SU-DHL-6 (cell line): ENCODE data around the gene CDHR2.
"Not testable (repeated sequence)": the region's sequence is repeated elsewhere in the genome, so short reads cannot be mapped to it uniquely, and the experiment has no call there.

Experiments
- H2AFZ ChIP-seq: fragments of 200-600 bp; sonication (generic); 2 replicates; pipeline ENCODE4 v1.6.1; 2014; ENCODE audit warnings: low read depth, mild to moderate bottlenecking, moderate library complexity, mixed read lengths, antibody characterized with exemption, low read length; ENCODE audit not compliant: severe bottlenecking
- H3F3A ChIP-seq: fragments of 200-600 bp; shearing (Covaris generic); 2 replicates; pipeline ENCODE4 v1.6.0; 2016; ENCODE audit warnings: antibody characterized with exemption, mild to moderate bottlenecking; ENCODE audit not compliant: insufficient read depth
- H3K27ac ChIP-seq: fragments of 200-600 bp; sonication (generic); 2 replicates; pipeline ENCODE4 v1.5.1; 2016; ENCODE audit warnings: low read depth, mild to moderate bottlenecking, low read length, moderate library complexity, mixed read lengths
- H3K27me3 ChIP-seq: fragments of 200-600 bp; sonication (generic), shearing (Covaris generic); 2 replicates; pipeline ENCODE4 v1.6.0; 2014; ENCODE audit warnings: mild to moderate bottlenecking, low read length
- H3K36me3 ChIP-seq: fragments of 200-600 bp; sonication (generic); 2 replicates; pipeline ENCODE4 v1.6.1; 2014; ENCODE audit warnings: mild to moderate bottlenecking, low read length, mixed read lengths
- H3K4me2 ChIP-seq: fragments of 300-600, 200-600 bp; shearing (Covaris generic), sonication (generic); 2 replicates; pipeline ENCODE4 v1.6.0; 2014; ENCODE audit warnings: low read length, low read depth, mild to moderate bottlenecking; ENCODE audit not compliant: poor library complexity, severe bottlenecking
- H3K4me3 ChIP-seq: fragments of 200-600 bp; sonication (generic); 2 replicates; pipeline ENCODE4 v1.5.1; 2014; ENCODE audit warnings: antibody characterized with exemption, low read length, mild to moderate bottlenecking, mixed read lengths; ENCODE audit not compliant: insufficient read depth, poor library complexity, severe bottlenecking
- H3K79me2 ChIP-seq: fragments of 200-600 bp; sonication (generic); 2 replicates; pipeline ENCODE4 v1.6.1; 2014; ENCODE audit warnings: mild to moderate bottlenecking, low read length, moderate library complexity; ENCODE audit not compliant: insufficient read depth
- H3K9ac ChIP-seq: fragments of 200-600 bp; sonication (generic); 2 replicates; pipeline ENCODE4 v1.7.0; 2014; ENCODE audit warnings: mild to moderate bottlenecking, low read length
- H3K9me2 ChIP-seq: fragments of 200-600 bp; sonication (generic); replicated peaks from 2 replicates; pipeline ENCODE4 v1.6.1; 2014; ENCODE audit warnings: low read length; ENCODE audit not compliant: insufficient read depth
- H3K9me3 ChIP-seq: fragments of 200-600 bp; sonication (generic); 2 replicates; pipeline ENCODE4 v1.6.1; 2014; ENCODE audit warnings: low read length, mixed read lengths; ENCODE audit not compliant: insufficient read depth
- H4K20me1 ChIP-seq: fragments of 200-600 bp; sonication (generic); 2 replicates; pipeline ENCODE4 v1.6.1; 2014; ENCODE audit warnings: low read depth, mild to moderate bottlenecking, antibody characterized with exemption, low read length, moderate library complexity, mixed read lengths
- EZH2phosphoT487 ChIP-seq: fragments of 200-600 bp; sonication (generic), shearing (Covaris generic); conservative IDR thresholded peaks from 2 replicates; pipeline ENCODE4 v1.6.1; 2018; ENCODE audit warnings: mild to moderate bottlenecking, antibody characterized with exemption, low read length, moderate library complexity, mixed read lengths
- TF ChIP-seq, protein P1 (sequence below): fragments of 200-600 bp; sonication (generic); IDR thresholded peaks from one replicate; pipeline ENCODE4 v1.5.1; 2017; ENCODE audit warnings: antibody characterized with exemption, mild to moderate bottlenecking, low read length, moderate library complexity; ENCODE audit not compliant: insufficient read depth, poor library complexity, severe bottlenecking

Gene CDHR2

DNA sequence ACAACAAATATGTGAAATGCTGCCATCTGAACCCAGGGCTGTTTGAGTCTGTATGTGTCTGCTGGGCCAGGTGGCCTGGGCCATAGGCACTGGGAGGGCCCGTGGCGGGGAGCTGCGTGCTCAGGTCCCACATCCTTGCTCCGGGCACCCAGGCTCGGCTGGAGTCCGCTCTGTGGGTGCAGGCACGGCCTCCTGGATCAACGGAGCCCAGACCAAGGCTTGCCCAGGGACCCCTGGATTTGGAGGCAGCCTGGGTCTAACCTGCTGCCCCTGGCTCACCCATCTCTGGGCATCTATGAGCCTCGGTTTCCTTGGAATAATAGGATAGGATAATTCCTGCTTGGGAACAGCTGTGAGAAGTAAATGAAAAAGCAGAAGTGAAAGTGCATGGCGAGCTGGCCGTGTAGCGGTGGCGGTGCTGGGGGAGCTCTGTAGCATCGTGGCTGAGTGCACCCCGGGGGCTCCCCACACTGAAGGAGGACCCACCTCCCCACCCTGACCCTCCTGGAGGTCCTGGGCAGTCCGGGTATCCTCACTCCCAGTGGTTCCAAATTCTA, 1.2 kb downstream of the CDHR2 start:
- Histone ChIP-seq H3F3A (no peaks in the 10 kb centered on the region), H3K4me3 (no peak overlapping the region), H3K27me3 (no peaks in the 10 kb centered on the region), H4K20me1 (no peaks in the 10 kb centered on the region), H3K9me3 (no peaks in the 10 kb centered on the region), H3K9me2 (no peaks in the 10 kb centered on the region), H3K27ac (no peak overlapping the region), H3K9ac (no peak overlapping the region), H3K79me2 (no peaks in the 10 kb centered on the region), H2AFZ (no peak overlapping the region), H3K36me3 (no peaks in the 10 kb centered on the region), H3K4me2 (no peak overlapping the region)
- TF ChIP-seq, protein P1, sequence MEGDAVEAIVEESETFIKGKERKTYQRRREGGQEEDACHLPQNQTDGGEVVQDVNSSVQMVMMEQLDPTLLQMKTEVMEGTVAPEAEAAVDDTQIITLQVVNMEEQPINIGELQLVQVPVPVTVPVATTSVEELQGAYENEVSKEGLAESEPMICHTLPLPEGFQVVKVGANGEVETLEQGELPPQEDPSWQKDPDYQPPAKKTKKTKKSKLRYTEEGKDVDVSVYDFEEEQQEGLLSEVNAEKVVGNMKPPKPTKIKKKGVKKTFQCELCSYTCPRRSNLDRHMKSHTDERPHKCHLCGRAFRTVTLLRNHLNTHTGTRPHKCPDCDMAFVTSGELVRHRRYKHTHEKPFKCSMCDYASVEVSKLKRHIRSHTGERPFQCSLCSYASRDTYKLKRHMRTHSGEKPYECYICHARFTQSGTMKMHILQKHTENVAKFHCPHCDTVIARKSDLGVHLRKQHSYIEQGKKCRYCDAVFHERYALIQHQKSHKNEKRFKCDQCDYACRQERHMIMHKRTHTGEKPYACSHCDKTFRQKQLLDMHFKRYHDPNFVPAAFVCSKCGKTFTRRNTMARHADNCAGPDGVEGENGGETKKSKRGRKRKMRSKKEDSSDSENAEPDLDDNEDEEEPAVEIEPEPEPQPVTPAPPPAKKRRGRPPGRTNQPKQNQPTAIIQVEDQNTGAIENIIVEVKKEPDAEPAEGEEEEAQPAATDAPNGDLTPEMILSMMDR, result no peak
- no peak for TF ChIP-seq EZH2phosphoT487

DNA sequence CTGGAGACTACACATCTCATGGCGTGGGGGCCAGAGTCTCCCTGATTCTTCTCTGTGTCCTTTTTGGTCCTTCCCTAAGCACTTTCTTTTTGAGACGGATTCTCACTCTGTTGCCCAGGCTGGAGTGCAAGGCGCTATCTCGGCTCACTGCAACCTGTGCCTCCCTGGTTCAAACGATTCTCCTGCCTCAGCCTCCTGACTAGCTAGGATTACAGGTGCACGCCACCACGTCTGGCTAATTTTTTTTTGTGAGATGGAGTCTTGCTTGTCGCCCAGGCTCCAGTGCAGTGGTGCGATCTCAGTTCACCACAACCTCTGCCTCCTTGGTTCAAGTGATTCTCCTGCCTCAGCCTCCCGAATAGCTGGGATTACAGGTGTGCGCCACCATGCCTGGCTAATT, 1.8 kb downstream of the CDHR2 start:
- H3K27me3 ChIP-seq, H3K36me3 ChIP-seq, H3K9ac ChIP-seq, H3K9me2 ChIP-seq, H3K4me2 ChIP-seq, H3K4me3 ChIP-seq, H3K9me3 ChIP-seq, H3F3A ChIP-seq, H2AFZ ChIP-seq, H4K20me1 ChIP-seq, H3K27ac ChIP-seq, H3K79me2 ChIP-seq: not testable (repeated sequence)

DNA sequence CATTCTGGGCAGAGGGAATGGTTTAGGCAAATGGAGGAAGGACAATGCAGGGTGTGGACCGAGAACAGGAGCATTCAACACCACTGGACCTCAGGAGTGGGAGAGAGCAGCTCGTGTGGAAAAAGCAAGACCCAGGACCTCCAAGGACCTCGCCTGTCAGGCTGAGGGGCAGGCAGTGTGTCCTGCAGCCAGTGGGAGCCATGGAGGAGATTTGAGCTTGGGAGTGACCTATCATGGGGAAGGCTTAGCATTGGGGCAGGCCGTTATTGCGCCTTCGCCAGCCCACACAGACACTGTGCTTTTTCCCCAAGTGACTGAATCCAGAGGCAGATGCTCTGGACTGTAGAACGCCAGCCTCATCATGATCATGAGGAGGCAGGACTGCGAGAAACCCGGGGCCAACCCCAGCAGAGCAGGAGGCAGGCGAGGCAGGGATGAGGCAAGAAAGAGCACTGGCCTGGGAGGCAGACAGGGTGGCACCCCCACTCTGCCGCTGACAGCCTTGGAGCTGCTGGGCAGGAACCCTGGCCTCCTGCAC, 3.3 kb downstream of the CDHR2 start:
- TF ChIP-seq, protein P1, result no peak
- no peak for TF ChIP-seq EZH2phosphoT487
- Histone ChIP-seq H3K36me3 (no peaks in the 10 kb centered on the region), H3K9me3 (no peaks in the 10 kb centered on the region), H3F3A (no peaks in the 10 kb centered on the region), H2AFZ (no peak overlapping the region), H3K79me2 (no peaks in the 10 kb centered on the region), H4K20me1 (no peaks in the 10 kb centered on the region), H3K9ac (no peak overlapping the region), H3K9me2 (no peaks in the 10 kb centered on the region), H3K4me2 (no peak overlapping the region), H3K4me3 (no peak overlapping the region), H3K27ac (no peak overlapping the region), H3K27me3 (no peaks in the 10 kb centered on the region)

DNA sequence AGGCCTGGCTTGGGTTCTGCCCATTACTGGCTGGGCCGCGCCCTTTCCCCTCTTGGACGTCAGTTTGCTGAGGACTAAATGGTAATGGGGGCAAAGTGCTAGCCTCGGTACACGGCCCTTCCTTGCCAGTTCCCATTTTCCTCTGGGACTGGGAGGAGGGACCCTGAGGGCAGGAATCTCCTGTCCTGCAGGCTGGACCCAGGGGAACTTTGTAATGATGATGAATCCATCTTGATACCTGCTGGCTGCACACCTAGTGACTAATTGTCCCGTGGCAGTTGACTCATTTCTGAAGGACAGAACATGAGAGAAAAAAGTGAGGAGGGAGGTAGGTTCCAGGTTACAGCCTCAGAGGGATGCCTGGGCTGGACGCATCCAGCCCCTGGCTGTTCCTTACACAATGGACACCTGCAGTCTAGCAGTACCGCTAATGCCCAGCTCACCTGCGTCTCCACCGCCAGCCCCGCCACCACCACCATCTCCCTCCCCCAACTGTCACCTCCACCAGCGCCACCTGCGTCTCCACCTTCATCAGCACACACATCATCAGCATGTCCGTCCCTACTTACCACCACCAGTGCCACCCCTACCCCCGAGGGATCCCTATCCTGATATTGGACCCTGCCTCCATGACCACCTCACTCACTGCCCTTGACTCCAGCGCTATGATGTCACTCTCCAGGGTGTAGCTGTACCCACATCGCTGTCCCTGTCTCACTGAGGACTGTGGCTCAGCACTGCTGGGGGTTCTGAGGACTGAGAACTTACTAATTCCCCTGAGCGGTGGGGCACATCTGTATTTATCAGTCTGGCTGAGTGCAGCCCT, 4.3 kb downstream of the CDHR2 start:
- no peaks in the 10 kb centered on the region for H3F3A ChIP-seq
- no peaks in the 10 kb centered on the region for H3K27me3 ChIP-seq
- H4K20me1 ChIP-seq, result no peaks in the 10 kb centered on the region
- TF ChIP-seq, protein P1, result no peak
- no peak for TF ChIP-seq EZH2phosphoT487
- H3K4me3 ChIP-seq, result no peak overlapping the region
- H3K27ac ChIP-seq, result no peak overlapping the region
- H3K4me2 ChIP-seq, result no peak overlapping the region
- no peak overlapping the region for H2AFZ ChIP-seq
- no peaks in the 10 kb centered on the region for H3K79me2 ChIP-seq
- H3K9ac ChIP-seq, result no peak overlapping the region
- no peaks in the 10 kb centered on the region for H3K36me3 ChIP-seq
- no peaks in the 10 kb centered on the region for H3K9me2 ChIP-seq
- no peaks in the 10 kb centered on the region for H3K9me3 ChIP-seq
